Astrocyte of the cerebellum (primary cell): ENCODE measurements around the gene DNAJC16.

Experiments
- DNase-seq: peaks from one replicate; pipeline ENCODE4 v3.0.0-alpha.2; 2011; ENCODE audit warnings: low read depth
- H3K4me3 ChIP-seq: 2 replicates; pipeline ENCODE4 v1.5.1; 2011; ENCODE audit warnings: mild to moderate bottlenecking, low read depth, low read length, moderate library complexity
- in situ Hi-C: cut with HindIII; loops from 2 replicates; pipeline ENCODE4 v1.10.0; 2017; ENCODE audit warnings: low sequenced_read_pairs
- TF ChIP-seq, protein P1 (sequence below): IDR thresholded peaks from 2 replicates; pipeline ENCODE4 v1.5.1; 2012; ENCODE audit warnings: low read length, low read depth, moderate library complexity, mild to moderate bottlenecking; ENCODE audit errors: missing control alignments

DNAJC16 gene

DNA sequence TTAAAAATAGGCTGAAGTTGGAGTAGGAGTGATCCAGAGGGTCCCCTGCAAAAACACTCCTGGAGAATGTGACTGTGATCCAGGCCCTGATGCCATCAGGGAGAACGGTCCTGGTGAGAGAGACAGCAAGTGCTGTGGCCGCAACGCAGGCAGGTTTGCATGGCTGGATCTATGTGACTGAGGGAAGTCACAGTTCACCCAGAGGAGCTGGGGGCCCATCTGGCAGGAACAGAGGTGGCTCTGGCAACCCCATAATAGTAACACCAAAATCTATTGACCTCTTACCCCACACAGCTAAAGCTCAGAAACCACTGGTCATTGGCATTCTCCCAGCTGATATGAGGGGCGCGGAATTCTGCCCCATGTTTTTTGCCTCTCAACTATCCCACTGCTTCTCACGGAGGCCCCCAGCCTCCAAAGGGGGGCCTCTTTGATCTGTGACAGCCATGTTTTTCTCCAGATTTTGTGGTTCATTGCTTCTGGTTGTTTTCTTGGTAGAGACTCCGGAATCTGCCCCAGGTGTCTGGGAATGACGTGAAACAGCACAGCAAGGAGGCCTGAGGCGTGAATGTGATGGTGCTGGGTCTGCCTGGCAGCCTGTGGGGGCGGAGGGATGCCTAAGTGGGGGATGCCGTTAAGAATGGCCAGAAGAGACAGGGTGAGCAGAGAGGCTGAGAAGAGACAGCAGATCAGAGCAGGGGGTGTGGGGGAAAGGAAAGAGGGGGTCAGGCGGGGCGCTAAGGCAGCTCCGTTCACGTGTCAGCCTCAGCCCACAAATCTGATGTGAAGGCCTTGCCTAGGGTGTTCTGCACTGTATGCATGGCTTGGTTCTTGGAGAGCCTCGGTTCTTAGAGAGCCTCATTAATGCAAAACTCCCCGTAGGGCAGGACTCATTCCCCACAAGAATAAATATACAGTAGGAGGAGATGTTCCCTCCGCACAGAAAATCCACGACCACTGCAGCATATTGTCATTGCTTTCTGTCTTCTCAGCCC, 26.2 kb upstream of the DNAJC16 start:
- H3K4me3 ChIP-seq = no peak overlapping the region
- TF ChIP-seq, protein P1, sequence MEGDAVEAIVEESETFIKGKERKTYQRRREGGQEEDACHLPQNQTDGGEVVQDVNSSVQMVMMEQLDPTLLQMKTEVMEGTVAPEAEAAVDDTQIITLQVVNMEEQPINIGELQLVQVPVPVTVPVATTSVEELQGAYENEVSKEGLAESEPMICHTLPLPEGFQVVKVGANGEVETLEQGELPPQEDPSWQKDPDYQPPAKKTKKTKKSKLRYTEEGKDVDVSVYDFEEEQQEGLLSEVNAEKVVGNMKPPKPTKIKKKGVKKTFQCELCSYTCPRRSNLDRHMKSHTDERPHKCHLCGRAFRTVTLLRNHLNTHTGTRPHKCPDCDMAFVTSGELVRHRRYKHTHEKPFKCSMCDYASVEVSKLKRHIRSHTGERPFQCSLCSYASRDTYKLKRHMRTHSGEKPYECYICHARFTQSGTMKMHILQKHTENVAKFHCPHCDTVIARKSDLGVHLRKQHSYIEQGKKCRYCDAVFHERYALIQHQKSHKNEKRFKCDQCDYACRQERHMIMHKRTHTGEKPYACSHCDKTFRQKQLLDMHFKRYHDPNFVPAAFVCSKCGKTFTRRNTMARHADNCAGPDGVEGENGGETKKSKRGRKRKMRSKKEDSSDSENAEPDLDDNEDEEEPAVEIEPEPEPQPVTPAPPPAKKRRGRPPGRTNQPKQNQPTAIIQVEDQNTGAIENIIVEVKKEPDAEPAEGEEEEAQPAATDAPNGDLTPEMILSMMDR = no peak
- no peak for DNase-seq
- in situ Hi-C loops = no loop called here

GRCh38 chr1:15501208-15502032, 25.2 kb upstream of the DNAJC16 start:
- TF ChIP-seq, protein P1 = peak; percentile 89

DNA sequence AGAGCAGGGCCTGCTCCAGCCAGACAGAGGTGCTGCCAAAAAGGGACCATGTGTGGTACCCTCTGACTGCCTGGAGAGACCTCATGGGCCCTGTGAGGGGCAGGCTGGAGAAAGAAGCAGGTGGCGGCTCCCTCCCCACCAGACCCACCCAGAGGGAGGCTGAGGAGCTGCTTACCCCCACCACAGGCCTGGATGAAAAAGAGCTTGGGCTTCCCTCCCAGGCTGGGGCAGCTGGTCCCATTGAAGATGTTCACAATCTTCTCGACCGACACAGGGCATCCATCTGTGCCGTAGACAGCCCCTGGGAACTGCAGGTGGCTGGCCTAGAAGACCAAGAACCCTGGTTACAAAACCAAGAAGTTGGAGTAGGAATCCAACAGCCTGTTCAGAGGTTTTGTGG, 22.2 kb upstream of the DNAJC16 start:
- no peak overlapping the region for H3K4me3 ChIP-seq
- no peak for DNase-seq
- TF ChIP-seq, protein P1 = no peak
- in situ Hi-C loops = no loop called here

More at GRCh38 chr1:15501208-15502032, 25.2 kb upstream of the DNAJC16 start:
- DNase-seq = peak; percentile 28
- no peak overlapping the region for H3K4me3 ChIP-seq
- in situ Hi-C loops = no loop called here

- in situ Hi-C loops = no loop called here
- TF ChIP-seq, protein P1 = no peak
- H3K4me3 ChIP-seq = no peak overlapping the region
- DNase-seq = no peak
These were observed 19.8 kb upstream of the DNAJC16 start for GRCh38 chr1:15506831-15507230.

GRCh38 chr1:15507278-15507677, 19.4 kb upstream of the DNAJC16 start:
- DNase-seq = no peak
- no peak overlapping the region for H3K4me3 ChIP-seq
- TF ChIP-seq, protein P1 = no peak
- in situ Hi-C loops = no loop called here

- no peak for DNase-seq
- TF ChIP-seq, protein P1 = no peak
- H3K4me3 ChIP-seq = no peak overlapping the region
- in situ Hi-C loops = no loop called here
These were observed 17.8 kb upstream of the DNAJC16 start for GRCh38 chr1:15508700-15509487.
